Measurements from ENCODE around the gene NUDT22. TPM values are rescaled to one million over a fixed set of nuclear protein-coding genes. Genes with fewer than 3 reads are reported as not detected.

NUDT22 gene
- total and polyA plus RNA-seq, 2 experiments from 2014 or later: 33.9 to 67.0 TPM

DNA sequence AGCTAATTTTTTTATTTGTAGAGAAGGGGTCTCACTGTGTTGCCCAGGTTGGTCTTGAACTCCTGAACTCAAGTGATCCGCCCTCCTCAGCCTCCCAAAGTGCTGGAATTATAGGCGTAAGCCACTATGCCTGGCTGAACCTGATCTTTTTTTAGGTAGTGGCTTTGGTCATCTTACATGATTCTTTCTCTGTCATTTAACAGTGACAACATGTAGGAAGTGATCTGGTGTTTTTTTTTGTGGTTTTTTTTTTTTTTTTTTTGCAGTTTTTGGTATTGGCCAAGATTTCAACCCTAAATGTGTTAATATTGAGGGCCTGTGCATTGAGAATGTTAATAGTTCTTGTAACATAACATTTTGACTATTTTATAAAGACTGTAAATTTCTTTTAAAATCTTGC lies 27.6 kb upstream of the NUDT22 start:
- H3K27ac ChIP-seq (ENCODE audit: low read depth): no peak overlapping the region

More for the DNA sequence above, 27.6 kb upstream of the NUDT22 start:
- Histone ChIP-seq H3K79me2 (replicated peaks; ENCODE audit: insufficient read depth) (peaks cover 18% of the 10 kb centered on the region; the same call in 1 of the 2 replicates), H3K36me3 (ENCODE audit: insufficient read depth) (peaks cover 92% of the 10 kb centered on the region), H3F3A (replicated peaks; ENCODE audit: low read depth) (peaks cover 69% of the 10 kb centered on the region), H3K4me2 (no peak overlapping the region), H2AFZ (no peak overlapping the region), H3K27me3 (ENCODE audit: insufficient read depth) (no peaks in the 10 kb centered on the region), H3K4me1 (ENCODE audit: insufficient read depth) (no peaks in the 10 kb centered on the region), H4K20me1 (replicated peaks; ENCODE audit: insufficient read depth) (peaks cover 64% of the 10 kb centered on the region), H3K4me3 (no peak overlapping the region), H3K9me2 (ENCODE audit: insufficient read depth) (no peaks in the 10 kb centered on the region)
- H3K27me3 Mint-ChIP-seq (ENCODE audit: insufficient read depth, low read depth, poor library complexity): peaks cover 5% of the 10 kb centered on the region
- peaks cover 4% of the 10 kb centered on the region; the same call in 2 of the 3 replicates for H3K4me1 Mint-ChIP-seq
- no peak overlapping the region for H3K27ac Mint-ChIP-seq
- TF ChIP-seq ZNF114 (CRISPR knock-in tag; IDR thresholded peaks at IDR 0.05) (no peak), ZNF462 (CRISPR knock-in tag; IDR thresholded peaks at IDR 0.05) (no peak)
- peaks cover 98% of the 10 kb centered on the region for H3K36me3 Mint-ChIP-seq (ENCODE audit: low read depth)
- ATAC-seq (no peak), DNase-seq (ENCODE audit: low spot score) (no peak)
- H3K4me3 Mint-ChIP-seq: no peak overlapping the region
- H3K9me3 Mint-ChIP-seq: no peaks in the 10 kb centered on the region

Data from GM23338 (cell line).